AG04449 (cell line): Measurements from ENCODE around the gene YTHDF1.

ENCODE experiments used
- CTCF ChIA-PET: fragments of 350-600 bp; formaldehyde crosslinking; extraction: SDS; loops from one replicate; lab custom pipeline; 2021; ENCODE audit warnings: antibody characterized with exemption; lab: Yijun Ruan, JAX
- POLR2A ChIA-PET: fragments of 400-600, 350-600 bp; formaldehyde crosslinking; extraction: SDS; loops from one replicate; lab custom pipeline; 2020; ENCODE audit warnings: antibody characterized with exemption, inconsistent platforms; lab: Yijun Ruan, JAX
- DNase-seq: peaks from one replicate; pipeline ENCODE4 v3.0.0-alpha.2; 2010; ENCODE audit warnings: low read depth, low spot score
- H3K4me3 ChIP-seq: 2 replicates; pipeline ENCODE4 v1.5.1; 2011; ENCODE audit warnings: low read depth, mild to moderate bottlenecking, control low read depth, low read length
- CTCF ChIP-seq: IDR thresholded peaks from one replicate; pipeline ENCODE4 v1.5.1; 2011; ENCODE audit warnings: mild to moderate bottlenecking, moderate library complexity, low read length, control low read depth, inconsistent platforms; ENCODE audit not compliant: insufficient read depth; ENCODE audit errors: missing control alignments

The YTHDF1 gene

DNA sequence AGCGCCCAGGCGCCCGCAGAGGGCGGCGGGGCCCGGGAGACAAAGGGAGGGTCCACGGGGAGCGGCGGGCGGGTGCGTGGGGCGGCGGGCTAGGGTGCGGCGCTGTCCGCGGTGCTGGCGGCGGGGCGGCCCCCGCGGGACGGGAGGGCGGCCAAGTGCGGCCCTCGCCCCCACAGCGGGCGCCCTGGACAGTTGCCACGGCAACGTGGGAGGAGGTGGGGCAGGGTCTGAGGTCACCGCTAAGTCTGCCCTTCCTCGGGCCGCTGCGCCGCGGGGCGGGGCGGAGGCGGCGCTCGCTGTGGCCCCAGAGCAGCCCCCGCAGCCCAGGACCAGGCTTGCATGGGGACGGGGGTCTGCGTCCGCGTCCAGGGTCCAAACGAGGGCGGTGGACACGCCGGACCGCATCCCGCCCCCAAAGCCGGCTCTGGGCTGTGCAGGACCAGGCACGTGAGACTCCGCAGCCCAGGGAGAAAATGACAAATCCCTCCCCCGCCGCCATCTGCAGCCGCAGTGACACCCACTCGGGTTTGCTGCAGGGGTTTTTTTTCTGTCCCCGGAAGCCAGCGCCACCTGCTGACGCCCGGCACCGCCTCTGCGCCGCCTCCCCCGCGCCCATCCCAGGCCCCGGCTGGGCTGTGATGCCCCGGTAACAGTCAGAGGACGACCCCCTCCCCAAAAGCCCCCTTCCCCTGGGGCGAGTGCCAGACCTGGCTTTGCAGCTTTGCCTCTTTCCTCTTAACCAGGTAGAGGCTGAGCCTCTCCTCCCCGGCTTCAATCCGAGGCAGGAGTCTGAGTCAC, 36.8 kb downstream of the YTHDF1 start:
- ChIA-PET POLR2A (no interaction called here), CTCF (interaction anchor here (1.5 kb wide), 1 partner anchor 9 kb away, joined by 3 read pairs; no protein-coding TSS in a partner anchor)
- DNase-seq: no peak
- TF ChIP-seq CTCF: peak; percentile 31
- no peak overlapping the region for H3K4me3 ChIP-seq

GRCh38 chr20:63178446-63178820, 37.5 kb downstream of the YTHDF1 start:
- DNase-seq: no peak

GRCh38 chr20:63177785-63178445, 38.0 kb downstream of the YTHDF1 start:
- POLR2A ChIA-PET: no interaction called here

More at GRCh38 chr20:63178446-63178820, 37.5 kb downstream of the YTHDF1 start:
- TF ChIP-seq CTCF: no peak
- CTCF ChIA-PET: no interaction called here
- H3K4me3 ChIP-seq: no peak overlapping the region
- POLR2A ChIA-PET: no interaction called here

DNA sequence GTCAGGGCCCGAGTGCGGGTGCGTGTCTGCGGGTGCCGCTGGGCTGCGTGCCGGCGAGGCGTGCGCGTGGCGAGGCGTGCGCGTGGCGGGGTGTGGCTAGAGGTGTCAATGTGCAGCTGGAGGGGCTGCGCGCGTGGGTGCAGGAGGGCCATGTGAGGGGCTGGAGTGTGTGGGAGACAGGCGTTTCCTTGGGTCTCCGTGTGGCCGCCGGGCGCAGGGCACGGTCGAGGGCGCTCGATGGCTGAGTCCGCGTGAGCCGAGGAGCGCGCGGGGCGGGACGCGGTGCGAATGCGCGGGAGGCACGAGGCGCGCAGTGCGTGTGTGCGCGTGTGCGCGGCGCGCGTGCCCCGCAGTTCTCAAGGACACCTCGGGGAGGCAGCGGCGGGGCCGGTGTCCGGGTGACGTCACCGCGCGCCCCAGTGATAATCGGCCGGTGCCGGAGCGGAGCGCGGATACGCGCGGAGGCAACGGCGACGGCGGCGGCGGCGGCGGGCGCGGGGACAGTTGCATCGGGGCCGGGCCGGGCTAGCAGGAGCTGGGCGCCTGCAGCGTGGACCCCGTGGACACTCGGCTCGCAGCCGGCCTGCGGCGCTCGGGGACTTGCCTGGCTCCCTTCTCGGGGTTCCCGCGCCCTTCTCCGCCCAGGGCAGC, 38.7 kb downstream of the YTHDF1 start:
- CTCF ChIA-PET: no interaction called here
- H3K4me3 ChIP-seq: no peak overlapping the region
- no peak for TF ChIP-seq CTCF
- no peak for DNase-seq
- POLR2A ChIA-PET: no interaction called here

More at GRCh38 chr20:63177785-63178445, 38.0 kb downstream of the YTHDF1 start:
- H3K4me3 ChIP-seq: no peak overlapping the region
- TF ChIP-seq CTCF: no peak
- CTCF ChIA-PET: no interaction called here
- DNase-seq: no peak

GRCh38 chr20:63176427-63177133, 39.4 kb downstream of the YTHDF1 start:
- ChIA-PET CTCF (no interaction called here), POLR2A (no interaction called here)
- no peak for DNase-seq
- no peak for TF ChIP-seq CTCF
- no peak overlapping the region for H3K4me3 ChIP-seq

DNA sequence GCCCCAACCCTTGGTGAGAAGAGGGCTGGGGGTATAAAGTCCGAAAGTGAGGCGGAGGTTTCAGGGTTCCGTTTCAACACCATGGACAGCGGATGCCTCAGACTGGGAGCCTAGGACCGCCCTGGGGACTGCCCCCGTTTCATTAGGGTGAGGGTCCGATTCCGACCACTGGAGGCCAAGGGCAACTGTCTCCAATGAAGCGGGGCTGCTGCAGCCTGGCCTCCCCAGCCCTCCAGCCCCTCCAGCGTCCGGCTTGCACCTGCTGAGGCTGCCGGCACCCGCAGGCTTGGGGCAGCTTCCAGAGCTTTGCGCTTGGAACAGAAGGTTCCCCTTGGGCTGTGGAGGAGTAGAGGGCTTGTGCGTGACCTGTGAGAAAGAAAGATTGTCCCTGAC, 39.9 kb downstream of the YTHDF1 start:
- ChIA-PET POLR2A (no interaction called here), CTCF (no interaction called here)
- TF ChIP-seq CTCF: no peak
- no peak for DNase-seq
- H3K4me3 ChIP-seq: no peak overlapping the region
